A549 (cell line): Measurements from ENCODE around the gene SH3PXD2A.

Source experiments
- EP300 ChIP-seq, 2 experiments: fragments of >200 bp; sonication (Bioruptor Twin); formaldehyde crosslinking; IDR thresholded peaks; 2 replicates in 1 of 2; 3 replicates in 1 of 2; pipeline ENCODE4 v1.6.1; 2016 to 2017
- KDM1A ChIP-seq: fragments of 200-600 bp; sonication (generic); IDR thresholded peaks from 2 replicates; pipeline ENCODE4 v1.6.1; 2016; ENCODE audit warnings: low read depth, mild to moderate bottlenecking
- POLR2A ChIP-seq: IDR thresholded peaks from 2 replicates; pipeline ENCODE4 v1.6.1; 2012; ENCODE audit warnings: mild to moderate bottlenecking, low read length
- RAD21 ChIP-seq, 2 experiments: fragments of >200 bp in 1 of 2; sonication (Bioruptor Twin) in 1 of 2; formaldehyde crosslinking in 1 of 2; IDR thresholded peaks in 1 of 2; conservative IDR thresholded peaks in 1 of 2; 2 replicates in 1 of 2; 3 replicates in 1 of 2; pipeline ENCODE4 v1.6.1; 2012 to 2018; ENCODE audit warnings: inconsistent platforms in 1 of 2
- RCOR1 ChIP-seq: fragments of 150-350 bp; IDR thresholded peaks from 2 replicates; pipeline ENCODE4 v1.6.1; 2014; ENCODE audit warnings: antibody characterized with exemption, low read length, low read depth
- RFX5 ChIP-seq: fragments of 450-650 bp; IDR thresholded peaks from 2 replicates; pipeline ENCODE4 v1.7.1; 2014; ENCODE audit warnings: antibody characterized with exemption, mild to moderate bottlenecking, moderate library complexity
- SREBF2 ChIP-seq: fragments of 450-650 bp; IDR thresholded peaks from 2 replicates; pipeline ENCODE4 v1.6.1; 2014; ENCODE audit warnings: mild to moderate bottlenecking, moderate library complexity
- ZNF302 ChIP-seq: fragments of 250-450 bp; sonication (Bioruptor Pico); IDR thresholded peaks from 2 replicates; pipeline ENCODE4 v1.9.0; 2021; ENCODE audit warnings: inconsistent platforms, mild to moderate bottlenecking, moderate library complexity
- TF ChIP-seq, protein P1 (sequence below): fragments of >200 bp; sonication (Bioruptor Twin); formaldehyde crosslinking; IDR thresholded peaks from 3 replicates; pipeline ENCODE4 v1.5.1; 2016
- TF ChIP-seq, protein P2 (sequence below): fragments of 450-650 bp; IDR thresholded peaks from 2 replicates; pipeline ENCODE4 v1.6.1; 2014; ENCODE audit warnings: antibody characterized with exemption
- TF ChIP-seq, protein P3 (sequence below): IDR thresholded peaks from 2 replicates; pipeline ENCODE4 v1.6.1; 2012
- TF ChIP-seq, protein P4 (sequence below): fragments of 150-350 bp; IDR thresholded peaks from 2 replicates; pipeline ENCODE4 v1.6.1; 2014; ENCODE audit warnings: low read depth, mild to moderate bottlenecking, low read length

DNA sequence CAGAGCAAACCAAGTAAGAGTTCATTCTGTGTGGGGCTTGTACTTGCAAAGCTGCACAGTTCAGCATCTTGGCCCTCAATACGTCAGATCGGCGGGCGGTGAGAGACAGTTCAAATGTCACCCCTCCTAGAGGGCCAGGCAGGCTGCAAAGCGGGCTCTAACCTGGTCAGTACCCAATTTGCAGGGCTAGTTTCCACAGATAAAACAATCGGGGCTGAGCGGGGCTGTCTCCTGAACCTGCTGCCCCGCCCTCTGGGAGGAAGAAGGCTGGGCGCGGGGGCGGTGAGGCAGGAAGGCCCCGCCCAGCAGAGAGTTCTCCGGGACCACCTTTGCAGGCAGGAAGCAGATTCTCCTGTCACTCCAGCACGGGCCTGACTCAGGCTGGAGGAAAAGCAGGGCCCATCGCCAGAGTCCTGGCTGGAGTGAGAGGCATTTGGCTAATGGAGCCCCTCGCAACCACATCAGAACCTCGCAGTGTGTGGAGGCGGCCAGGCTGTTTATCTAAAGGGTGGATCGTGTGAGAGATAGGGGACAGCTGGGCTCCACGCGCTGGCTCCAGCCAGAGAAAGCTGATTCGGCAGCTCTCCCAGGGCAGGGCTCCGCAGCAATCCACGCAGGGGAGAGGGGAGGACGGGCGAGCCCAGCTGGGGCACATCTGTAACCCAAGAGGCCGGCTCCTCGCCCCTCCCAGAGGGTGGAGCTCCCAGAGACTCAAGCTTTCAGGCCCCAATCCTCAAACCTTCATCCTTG is 83.1 kb downstream of the SH3PXD2A start:
- TF ChIP-seq, protein P1, sequence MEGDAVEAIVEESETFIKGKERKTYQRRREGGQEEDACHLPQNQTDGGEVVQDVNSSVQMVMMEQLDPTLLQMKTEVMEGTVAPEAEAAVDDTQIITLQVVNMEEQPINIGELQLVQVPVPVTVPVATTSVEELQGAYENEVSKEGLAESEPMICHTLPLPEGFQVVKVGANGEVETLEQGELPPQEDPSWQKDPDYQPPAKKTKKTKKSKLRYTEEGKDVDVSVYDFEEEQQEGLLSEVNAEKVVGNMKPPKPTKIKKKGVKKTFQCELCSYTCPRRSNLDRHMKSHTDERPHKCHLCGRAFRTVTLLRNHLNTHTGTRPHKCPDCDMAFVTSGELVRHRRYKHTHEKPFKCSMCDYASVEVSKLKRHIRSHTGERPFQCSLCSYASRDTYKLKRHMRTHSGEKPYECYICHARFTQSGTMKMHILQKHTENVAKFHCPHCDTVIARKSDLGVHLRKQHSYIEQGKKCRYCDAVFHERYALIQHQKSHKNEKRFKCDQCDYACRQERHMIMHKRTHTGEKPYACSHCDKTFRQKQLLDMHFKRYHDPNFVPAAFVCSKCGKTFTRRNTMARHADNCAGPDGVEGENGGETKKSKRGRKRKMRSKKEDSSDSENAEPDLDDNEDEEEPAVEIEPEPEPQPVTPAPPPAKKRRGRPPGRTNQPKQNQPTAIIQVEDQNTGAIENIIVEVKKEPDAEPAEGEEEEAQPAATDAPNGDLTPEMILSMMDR = no peak
- TF ChIP-seq RAD21 (conservative IDR thresholded peaks at IDR 0.05 in 1 of 2, IDR thresholded peaks at IDR 0.05 in 1 of 2) (no peak), ZNF302 (no peak), RFX5 (no peak), POLR2A (no peak), RCOR1 (no peak), SREBF2 (no peak), KDM1A (no peak), EP300 (IDR thresholded peaks at IDR 0.05) (no peak)
- TF ChIP-seq, protein P2, sequence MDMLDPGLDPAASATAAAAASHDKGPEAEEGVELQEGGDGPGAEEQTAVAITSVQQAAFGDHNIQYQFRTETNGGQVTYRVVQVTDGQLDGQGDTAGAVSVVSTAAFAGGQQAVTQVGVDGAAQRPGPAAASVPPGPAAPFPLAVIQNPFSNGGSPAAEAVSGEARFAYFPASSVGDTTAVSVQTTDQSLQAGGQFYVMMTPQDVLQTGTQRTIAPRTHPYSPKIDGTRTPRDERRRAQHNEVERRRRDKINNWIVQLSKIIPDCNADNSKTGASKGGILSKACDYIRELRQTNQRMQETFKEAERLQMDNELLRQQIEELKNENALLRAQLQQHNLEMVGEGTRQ = no peak
- TF ChIP-seq, protein P3, sequence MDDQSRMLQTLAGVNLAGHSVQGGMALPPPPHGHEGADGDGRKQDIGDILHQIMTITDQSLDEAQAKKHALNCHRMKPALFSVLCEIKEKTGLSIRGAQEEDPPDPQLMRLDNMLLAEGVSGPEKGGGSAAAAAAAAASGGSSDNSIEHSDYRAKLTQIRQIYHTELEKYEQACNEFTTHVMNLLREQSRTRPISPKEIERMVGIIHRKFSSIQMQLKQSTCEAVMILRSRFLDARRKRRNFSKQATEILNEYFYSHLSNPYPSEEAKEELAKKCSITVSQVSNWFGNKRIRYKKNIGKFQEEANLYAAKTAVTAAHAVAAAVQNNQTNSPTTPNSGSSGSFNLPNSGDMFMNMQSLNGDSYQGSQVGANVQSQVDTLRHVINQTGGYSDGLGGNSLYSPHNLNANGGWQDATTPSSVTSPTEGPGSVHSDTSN = no peak
- TF ChIP-seq, protein P4, sequence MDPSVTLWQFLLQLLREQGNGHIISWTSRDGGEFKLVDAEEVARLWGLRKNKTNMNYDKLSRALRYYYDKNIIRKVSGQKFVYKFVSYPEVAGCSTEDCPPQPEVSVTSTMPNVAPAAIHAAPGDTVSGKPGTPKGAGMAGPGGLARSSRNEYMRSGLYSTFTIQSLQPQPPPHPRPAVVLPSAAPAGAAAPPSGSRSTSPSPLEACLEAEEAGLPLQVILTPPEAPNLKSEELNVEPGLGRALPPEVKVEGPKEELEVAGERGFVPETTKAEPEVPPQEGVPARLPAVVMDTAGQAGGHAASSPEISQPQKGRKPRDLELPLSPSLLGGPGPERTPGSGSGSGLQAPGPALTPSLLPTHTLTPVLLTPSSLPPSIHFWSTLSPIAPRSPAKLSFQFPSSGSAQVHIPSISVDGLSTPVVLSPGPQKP = no peak
